ENCODE data around the gene PLEKHA8.
A peak's percentile ranks its signal among the peaks of the same experiment; 100 is the strongest.

Gene PLEKHA8

GRCh38 chr7:30166841-30167235, 138.6 kb downstream of the PLEKHA8 start:
- DNase-seq (ENCODE audit: low read depth, low spot score): no peak

- no peak for DNase-seq (ENCODE audit: low read depth, low spot score)
Observed at GRCh38 chr7:30167901-30168300, 139.7 kb downstream of the PLEKHA8 start.

GRCh38 chr7:30168835-30169573, 140.8 kb downstream of the PLEKHA8 start:
- DNase-seq (ENCODE audit: low read depth, low spot score): peak; percentile 18

- no peak for DNase-seq (ENCODE audit: low read depth, low spot score)
Observed at GRCh38 chr7:30169579-30169978, 141.4 kb downstream of the PLEKHA8 start.

- no peak for DNase-seq (ENCODE audit: low read depth, low spot score)
Observed at GRCh38 chr7:30170476-30171205, 142.4 kb downstream of the PLEKHA8 start.

- DNase-seq (ENCODE audit: low read depth, low spot score): no peak
Observed at GRCh38 chr7:30171766-30172447, 143.7 kb downstream of the PLEKHA8 start.

GRCh38 chr7:30172451-30172850, 144.2 kb downstream of the PLEKHA8 start:
- no peak for DNase-seq (ENCODE audit: low read depth, low spot score)

- peak; percentile 87 for DNase-seq (ENCODE audit: low read depth, low spot score)
Observed at GRCh38 chr7:30173058-30173897, 145.1 kb downstream of the PLEKHA8 start.

- no peak for DNase-seq (ENCODE audit: low read depth, low spot score)
Observed at GRCh38 chr7:30175180-30175579, 147.0 kb downstream of the PLEKHA8 start.

GRCh38 chr7:30175636-30176147, 147.5 kb downstream of the PLEKHA8 start:
- DNase-seq (ENCODE audit: low read depth, low spot score): no peak

GRCh38 chr7:30176463-30177109, 148.4 kb downstream of the PLEKHA8 start:
- DNase-seq (ENCODE audit: low read depth, low spot score): no peak

GRCh38 chr7:30177186-30177585, 149.0 kb downstream of the PLEKHA8 start:
- no peak for DNase-seq (ENCODE audit: low read depth, low spot score)

- DNase-seq (ENCODE audit: low read depth, low spot score): no peak
Observed at GRCh38 chr7:30177965-30178364, 149.8 kb downstream of the PLEKHA8 start.

GRCh38 chr7:30178748-30179436, 150.7 kb downstream of the PLEKHA8 start:
- no peak for DNase-seq (ENCODE audit: low read depth, low spot score)
